Activated naive CD4-positive, alpha-beta T cell treated with anti-CD3 and anti-CD28 coated beads, Interleukin-2, amount 50 U/mL, for 72 hours (primary cell): ENCODE measurements around the gene CFAP61. TPM values are rescaled to one million over a fixed set of nuclear protein-coding genes. Genes with fewer than 3 reads are reported as not detected.

ENCODE experiments used
- ATAC-seq, 2 donors: fragments of 150-1000 bp; cut with Tn5 transposase; 2 replicates each; pipeline ENCODE4 v1.10.0; 2021; ENCODE audit warnings: mild to moderate bottlenecking in 2 of 2, moderate library complexity in 2 of 2
- DNase-seq, 2 donors: peaks; one replicate each; pipeline ENCODE4 v3.0.0; 2021 to 2022; ENCODE audit warnings: low spot score in 2 of 2
- H3K27ac Mint-ChIP-seq, 2 donors: one replicate each; pipeline ENCODE4 v1.8.0; 2022; ENCODE audit warnings: mild to moderate bottlenecking in 2 of 2, mixed read lengths in 2 of 2
- H3K36me3 Mint-ChIP-seq, 2 donors: one replicate each; pipeline ENCODE4 v1.8.0; 2022; ENCODE audit warnings: mixed read lengths in 2 of 2
- H3K9me3 Mint-ChIP-seq, 2 donors: one replicate each; pipeline ENCODE4 v1.8.0; 2022; ENCODE audit warnings: mixed read lengths in 2 of 2
- total RNA-seq, 2 donors: library from RNA; stranded (reverse); gene quantifications; one replicate each; pipeline ENCODE4 v1.2.3, GENCODE V29; 2022

CFAP61 gene
- total RNA-seq, 2 donors from 2014 or later: 0.41 TPM; not detected in 1

- DNase-seq (no peak), ATAC-seq (no peak)
- peak overlapping the region; percentile 21 to 63 for H3K27ac Mint-ChIP-seq
- no peaks in the 10 kb centered on the region for H3K36me3 Mint-ChIP-seq
- no peaks in the 10 kb centered on the region for H3K9me3 Mint-ChIP-seq
These were observed 200.9 kb downstream of the CFAP61 start for GRCh38 chr20:20253039-20253743.

DNA sequence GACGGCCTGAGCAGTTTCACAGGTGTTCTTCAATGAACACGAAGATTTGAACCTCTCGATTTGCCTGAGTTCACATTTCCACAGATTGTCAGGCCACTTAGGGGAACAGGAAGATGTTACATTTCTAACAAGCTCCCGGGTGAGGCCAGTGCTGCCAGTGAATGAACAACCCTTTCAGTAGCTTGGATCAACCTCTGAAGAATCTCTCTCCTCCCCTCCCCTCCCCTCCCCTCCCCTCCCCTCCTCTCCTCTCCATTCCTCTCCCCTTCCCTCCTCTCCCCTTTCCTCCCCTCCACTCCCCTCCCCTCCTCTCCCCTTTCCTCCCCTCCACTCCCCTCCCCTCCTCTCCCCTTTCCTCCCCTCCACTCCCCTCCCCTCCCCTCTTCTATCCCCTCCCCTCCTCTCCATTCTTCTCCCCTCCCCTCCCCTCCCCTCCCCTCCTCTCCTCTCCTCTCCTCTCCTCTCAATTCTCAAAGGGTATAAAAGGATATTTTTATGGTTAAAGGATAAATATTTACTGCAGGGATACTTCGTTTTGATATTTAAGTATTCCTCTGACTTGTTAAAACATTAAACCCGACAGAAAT is 201.5 kb downstream of the CFAP61 start:
- DNase-seq (no peak), ATAC-seq (no peak)
- no peaks in the 10 kb centered on the region for H3K36me3 Mint-ChIP-seq
- H3K9me3 Mint-ChIP-seq: no peaks in the 10 kb centered on the region
- no peak overlapping the region for H3K27ac Mint-ChIP-seq

GRCh38 chr20:20255099-20255498 is 202.8 kb downstream of the CFAP61 start:
- H3K36me3 Mint-ChIP-seq: no peaks in the 10 kb centered on the region
- peak overlapping the region in 1 of 2 donors; percentile 7 for H3K27ac Mint-ChIP-seq
- DNase-seq (no peak), ATAC-seq (no peak)
- no peaks in the 10 kb centered on the region for H3K9me3 Mint-ChIP-seq

- DNase-seq (no peak), ATAC-seq (no peak)
- Mint-ChIP-seq H3K27ac (no peak overlapping the region), H3K9me3 (no peaks in the 10 kb centered on the region), H3K36me3 (no peaks in the 10 kb centered on the region)
These were observed 207.2 kb downstream of the CFAP61 start for GRCh38 chr20:20259533-20259932.

GRCh38 chr20:20261159-20261558 is 208.8 kb downstream of the CFAP61 start:
- ATAC-seq (no peak), DNase-seq (no peak)
- H3K27ac Mint-ChIP-seq: no peak overlapping the region
- no peaks in the 10 kb centered on the region for H3K36me3 Mint-ChIP-seq
- H3K9me3 Mint-ChIP-seq: no peaks in the 10 kb centered on the region

DNA sequence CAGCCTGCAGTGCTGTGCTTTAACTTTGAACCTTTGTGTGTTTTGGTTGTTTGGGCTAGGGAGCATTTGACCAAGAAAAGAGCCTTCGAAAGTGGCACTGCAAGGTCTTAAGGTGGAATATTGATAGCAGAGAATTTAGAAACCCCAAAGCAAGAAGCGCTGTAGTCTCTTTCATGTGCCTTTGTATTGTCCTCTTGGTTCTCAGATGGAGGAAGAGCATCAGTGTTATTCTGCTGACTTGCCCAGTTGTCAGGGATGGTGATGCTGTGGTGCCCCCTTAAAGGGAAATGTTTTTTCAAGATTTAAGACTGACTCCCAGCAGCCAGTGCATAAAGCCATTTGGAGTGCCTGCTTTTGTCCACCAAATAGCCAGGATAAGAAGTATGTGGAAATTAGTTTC is 212.9 kb downstream of the CFAP61 start:
- no peaks in the 10 kb centered on the region for H3K36me3 Mint-ChIP-seq
- DNase-seq: no peak
- no peak for ATAC-seq
- no peaks in the 10 kb centered on the region for H3K9me3 Mint-ChIP-seq
- no peak overlapping the region for H3K27ac Mint-ChIP-seq

DNA sequence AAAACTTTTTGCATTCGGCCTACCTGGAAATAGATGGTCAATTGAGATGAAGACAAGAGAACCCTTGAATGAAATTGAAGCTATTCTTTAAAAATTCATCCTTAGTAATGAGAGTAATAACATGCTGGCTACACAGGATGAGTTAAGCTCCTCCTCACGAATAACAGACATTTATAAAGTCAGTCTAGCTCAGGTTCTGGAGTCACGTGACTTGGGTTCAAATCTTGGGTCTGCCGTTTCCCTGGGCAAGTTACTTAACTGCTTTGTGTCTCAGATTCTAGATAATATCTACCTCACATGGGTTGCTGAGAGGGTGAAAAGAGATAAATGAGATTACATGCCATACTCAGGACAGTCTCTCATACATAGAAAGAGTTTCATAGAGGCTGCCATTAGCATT is 214.2 kb downstream of the CFAP61 start:
- H3K9me3 Mint-ChIP-seq: no peaks in the 10 kb centered on the region
- ATAC-seq (no peak), DNase-seq (no peak)
- no peaks in the 10 kb centered on the region for H3K36me3 Mint-ChIP-seq
- no peak overlapping the region for H3K27ac Mint-ChIP-seq

DNA sequence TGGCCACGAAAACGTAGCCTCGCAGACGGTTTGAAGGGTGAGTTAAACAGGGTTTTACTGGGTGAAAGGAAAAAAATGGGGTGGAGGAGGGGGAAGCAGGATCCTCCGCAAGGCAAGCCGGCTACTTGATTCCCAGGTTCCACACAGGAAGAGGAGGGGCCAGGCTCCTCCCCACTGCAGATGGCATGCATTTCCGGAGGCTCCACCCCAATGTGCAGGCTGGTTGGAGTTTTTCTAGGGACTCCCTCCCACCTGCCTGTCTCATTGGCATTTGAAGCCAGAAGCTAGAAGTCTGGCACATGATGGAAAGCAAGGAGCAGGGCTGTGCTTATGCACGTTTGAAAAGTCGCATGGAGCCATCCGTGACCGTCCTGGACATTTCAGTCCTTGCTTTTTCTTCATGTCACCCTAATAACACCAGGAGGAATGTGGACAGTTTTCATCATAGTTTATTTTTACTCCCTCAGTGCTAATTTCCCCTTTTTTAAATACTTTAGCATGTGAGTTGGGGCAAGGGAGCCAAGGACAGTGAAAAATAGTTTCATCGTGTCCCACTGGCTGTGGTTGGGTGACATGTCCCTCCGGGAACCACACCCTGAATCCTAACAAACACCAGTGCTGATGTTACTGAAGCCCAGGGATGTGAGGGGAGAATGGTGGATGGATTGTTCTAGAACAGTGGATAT is 215.5 kb downstream of the CFAP61 start:
- DNase-seq (no peak), ATAC-seq (no peak)
- Mint-ChIP-seq H3K27ac (no peak overlapping the region), H3K36me3 (no peaks in the 10 kb centered on the region), H3K9me3 (no peaks in the 10 kb centered on the region)

GRCh38 chr20:20271271-20271670 is 218.9 kb downstream of the CFAP61 start:
- ATAC-seq (no peak), DNase-seq (no peak)
- no peak overlapping the region for H3K27ac Mint-ChIP-seq
- H3K9me3 Mint-ChIP-seq: no peaks in the 10 kb centered on the region
- H3K36me3 Mint-ChIP-seq: no peaks in the 10 kb centered on the region

GRCh38 chr20:20272686-20273085 is 220.4 kb downstream of the CFAP61 start:
- Mint-ChIP-seq H3K36me3 (no peaks in the 10 kb centered on the region), H3K9me3 (no peaks in the 10 kb centered on the region)
- ATAC-seq: no peak

DNA sequence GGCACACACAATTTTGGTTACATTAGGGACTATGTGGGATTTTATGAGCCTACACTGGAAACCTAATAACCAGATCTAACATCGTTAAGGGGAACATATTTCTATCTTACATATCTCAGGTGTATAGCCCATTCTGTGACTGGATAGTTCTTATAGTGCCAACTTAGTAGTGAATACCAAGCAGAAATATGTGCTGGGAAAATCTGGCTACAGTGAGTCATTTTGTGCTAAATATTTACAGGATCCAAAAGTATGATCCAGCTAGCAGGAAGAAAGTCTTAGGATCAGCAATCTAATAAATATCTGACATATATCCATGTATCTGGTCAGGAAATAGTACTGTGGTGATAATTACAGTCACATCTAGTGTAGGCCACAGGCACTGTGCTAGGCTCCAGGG is 221.0 kb downstream of the CFAP61 start:
- no peak overlapping the region for H3K27ac Mint-ChIP-seq
- DNase-seq: no peak
- H3K9me3 Mint-ChIP-seq: no peaks in the 10 kb centered on the region
- no peaks in the 10 kb centered on the region for H3K36me3 Mint-ChIP-seq
- no peak for ATAC-seq

More at GRCh38 chr20:20272686-20273085, 220.4 kb downstream of the CFAP61 start:
- H3K27ac Mint-ChIP-seq: no peak overlapping the region
- DNase-seq: no peak

DNA sequence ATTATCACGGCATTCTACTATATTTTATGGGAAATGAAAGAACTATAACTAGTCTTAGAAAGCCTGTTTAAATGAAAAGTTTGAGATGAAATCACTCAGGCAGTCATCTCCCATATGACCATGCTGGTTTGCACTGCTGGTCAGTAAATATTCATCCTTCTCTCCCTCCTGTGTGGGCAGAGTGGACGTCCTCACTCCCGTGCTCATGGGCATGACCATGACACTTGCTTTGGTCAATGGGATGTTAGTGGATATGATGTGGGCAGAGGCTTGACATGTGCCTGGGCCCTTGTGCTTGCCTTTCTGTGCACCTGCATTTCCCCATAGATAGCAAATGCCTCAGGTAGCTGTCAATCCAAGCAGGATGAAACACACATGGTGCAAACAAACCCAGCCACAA is 222.5 kb downstream of the CFAP61 start:
- H3K36me3 Mint-ChIP-seq: no peaks in the 10 kb centered on the region
- no peaks in the 10 kb centered on the region for H3K9me3 Mint-ChIP-seq
- H3K27ac Mint-ChIP-seq: no peak overlapping the region
- no peak for DNase-seq
- ATAC-seq: no peak

DNA sequence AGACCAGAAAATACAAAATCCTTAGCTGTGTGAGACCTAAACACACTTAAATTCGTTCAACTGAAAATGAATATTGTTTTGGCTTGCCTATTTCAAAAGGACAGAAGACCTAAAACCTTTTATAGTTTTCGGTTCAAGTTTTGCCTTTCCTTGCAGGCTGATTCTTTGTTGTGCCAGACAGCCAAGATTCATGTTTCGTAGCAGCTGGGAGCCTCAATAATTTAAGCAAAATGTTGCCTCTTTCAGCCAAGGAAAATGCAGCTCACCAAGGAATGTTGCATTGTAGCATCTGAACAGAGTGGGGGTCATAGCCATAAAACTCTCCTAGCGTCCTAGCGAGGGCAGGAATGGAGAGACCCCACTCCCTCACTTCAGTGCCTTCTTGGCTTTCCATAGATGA is 223.3 kb downstream of the CFAP61 start:
- H3K27ac Mint-ChIP-seq: no peak overlapping the region
- no peaks in the 10 kb centered on the region for H3K36me3 Mint-ChIP-seq
- DNase-seq (no peak), ATAC-seq (no peak)
- H3K9me3 Mint-ChIP-seq: no peaks in the 10 kb centered on the region

DNA sequence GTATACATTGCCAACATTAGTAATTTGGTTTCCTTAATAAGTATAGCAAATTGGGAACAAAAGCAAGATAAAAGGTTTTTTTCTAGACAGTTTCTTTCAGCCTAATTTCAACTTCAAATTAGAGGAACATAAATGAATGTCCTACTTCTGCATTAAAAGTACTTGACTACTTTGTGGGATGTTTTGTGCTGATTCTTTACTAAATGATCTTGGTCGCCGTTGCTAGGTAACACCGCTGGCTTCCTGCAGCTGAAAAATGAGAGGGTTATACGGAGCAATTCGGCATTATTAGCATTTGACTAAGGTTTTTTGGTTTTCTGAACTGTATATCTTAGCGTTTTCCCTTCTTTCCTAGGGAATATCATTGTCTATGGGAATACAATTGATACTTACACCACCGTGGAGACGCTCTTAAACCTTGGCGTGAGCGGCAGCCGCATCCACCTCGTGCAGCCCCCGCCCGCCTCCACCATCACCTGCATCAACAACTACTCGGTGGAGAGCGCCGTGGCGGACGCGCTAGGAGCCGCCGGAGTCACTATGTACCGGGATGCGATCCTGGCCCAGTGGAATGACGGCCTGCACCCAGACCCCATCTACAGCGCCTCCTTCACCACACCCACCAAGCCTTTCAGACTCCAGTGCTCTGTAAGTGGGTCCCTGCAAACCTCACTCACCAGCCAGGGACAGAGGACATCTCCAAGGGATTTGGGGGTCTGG is 224.6 kb downstream of the CFAP61 start:
- no peak for ATAC-seq
- DNase-seq: no peak
- no peaks in the 10 kb centered on the region for H3K9me3 Mint-ChIP-seq
- no peaks in the 10 kb centered on the region for H3K36me3 Mint-ChIP-seq
- H3K27ac Mint-ChIP-seq: no peak overlapping the region

DNA sequence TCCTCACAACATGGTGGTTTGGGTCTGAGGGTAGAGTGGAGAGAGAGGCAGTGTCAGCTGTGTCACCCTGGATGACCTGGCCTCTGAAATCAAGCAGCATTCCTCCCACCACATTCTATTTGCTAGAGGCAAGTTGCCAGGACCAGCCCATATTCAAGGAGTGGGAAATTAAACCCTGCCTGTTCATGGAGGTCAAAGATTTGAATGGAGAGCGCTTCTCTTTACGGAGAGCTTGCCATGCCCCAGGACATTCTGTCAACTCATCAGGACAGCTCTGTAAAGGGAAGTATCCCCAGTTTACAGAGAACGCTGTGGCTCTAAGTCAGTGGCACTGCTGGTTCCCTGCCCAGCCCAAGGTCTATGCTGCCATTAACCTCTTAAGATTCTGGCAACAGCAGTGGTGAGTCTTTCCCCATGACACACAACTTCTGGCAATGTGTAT is 225.6 kb downstream of the CFAP61 start:
- no peak overlapping the region for H3K27ac Mint-ChIP-seq
- no peak for DNase-seq
- no peaks in the 10 kb centered on the region for H3K36me3 Mint-ChIP-seq
- ATAC-seq: no peak
- no peaks in the 10 kb centered on the region for H3K9me3 Mint-ChIP-seq

DNA sequence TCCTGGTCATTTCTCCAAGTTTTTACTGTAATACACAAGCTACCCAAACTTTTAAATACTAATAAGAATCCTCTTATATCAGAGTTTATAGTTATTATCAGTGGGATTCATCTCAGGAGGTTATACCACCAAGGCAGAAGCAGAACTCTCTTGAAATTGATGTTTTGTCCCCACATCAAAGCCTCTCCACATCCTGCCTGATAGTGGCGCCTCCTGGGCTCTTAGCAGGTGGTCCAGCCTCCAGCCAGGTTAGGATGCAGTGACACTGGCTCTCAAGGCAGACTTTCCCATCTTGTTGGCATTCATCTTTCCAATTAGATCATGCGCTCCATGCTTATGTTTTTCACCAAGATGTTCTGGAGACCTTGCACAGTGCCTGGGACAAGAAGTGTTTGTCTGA is 233.7 kb downstream of the CFAP61 start:
- H3K36me3 Mint-ChIP-seq: no peaks in the 10 kb centered on the region
- H3K27ac Mint-ChIP-seq: no peak overlapping the region
- DNase-seq (no peak), ATAC-seq (no peak)
- H3K9me3 Mint-ChIP-seq: no peaks in the 10 kb centered on the region

DNA sequence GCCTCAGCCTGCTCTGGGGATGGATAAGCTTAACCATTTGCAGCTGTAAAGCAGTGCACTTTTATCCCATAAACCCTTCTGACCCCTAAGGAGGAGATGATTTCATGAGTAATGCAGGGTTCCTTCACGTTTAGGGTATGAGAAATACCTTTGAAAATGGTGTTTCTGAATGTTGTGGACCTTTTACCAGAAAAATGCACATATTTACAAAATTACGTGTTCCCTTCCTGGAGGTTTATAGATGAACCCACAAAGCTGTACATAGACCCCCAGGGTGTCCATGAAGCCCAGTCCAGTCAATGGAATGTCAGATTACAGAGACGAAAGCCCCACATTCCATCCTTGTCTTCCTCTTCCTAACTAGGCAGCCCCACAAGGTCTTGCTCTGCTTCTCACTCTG is 237.0 kb downstream of the CFAP61 start:
- ATAC-seq (no peak), DNase-seq (no peak)
- H3K36me3 Mint-ChIP-seq: no peaks in the 10 kb centered on the region
- H3K27ac Mint-ChIP-seq: no peak overlapping the region
- no peaks in the 10 kb centered on the region for H3K9me3 Mint-ChIP-seq
